Left ventricle myocardium inferior (tissue), 1 donor: ENCODE data around the gene USP36. TPM values are rescaled to one million over a fixed set of nuclear protein-coding genes. Genes with fewer than 3 reads are reported as not detected.
"Not testable (repeated sequence)": the region's sequence is repeated elsewhere in the genome, so short reads cannot be mapped to it uniquely, and the experiment has no call there.

Source experiments
- DNase-seq: peaks from one replicate; pipeline ENCODE4 v3.0.0-alpha.2; 2020
- H3K27ac ChIP-seq: fragments of 200-600 bp; replicated peaks from 2 replicates; pipeline ENCODE4 v1.8.0; 2021
- H3K27me3 ChIP-seq: fragments of 200-600 bp; 2 replicates; pipeline ENCODE4 v1.8.0; 2021; ENCODE audit warnings: low read depth
- H3K36me3 ChIP-seq: fragments of 200-600 bp; 2 replicates; pipeline ENCODE4 v1.8.0; 2021
- H3K4me1 ChIP-seq: fragments of 200-600 bp; 2 replicates; pipeline ENCODE4 v1.8.0; 2021
- H3K4me3 ChIP-seq: fragments of 200-600 bp; 2 replicates; pipeline ENCODE4 v1.8.0; 2021; ENCODE audit warnings: mild to moderate bottlenecking, moderate library complexity
- H3K9me3 ChIP-seq: fragments of 200-600 bp; replicated peaks from 2 replicates; pipeline ENCODE4 v1.8.0; 2021
- CTCF ChIP-seq: fragments of 200-600 bp; IDR thresholded peaks from 2 replicates; pipeline ENCODE4 v1.8.0; 2021; ENCODE audit warnings: antibody characterized with exemption, mild to moderate bottlenecking, borderline replicate concordance
- intact Hi-C: fragments of 100-400 bp; cut with micrococcal nuclease; formaldehyde crosslinking; loops from one replicate; pipeline ENCODE4 v1.11.0; 2022
- long read RNA-seq: library from polyadenylated mRNA; unstranded; transcript quantifications from one replicate; pipeline ENCODE4 v2.0.0, GENCODE V29; 2021
- total RNA-seq: library from RNA; stranded (reverse); fragmentation: NEBNext Ultra II Directional; extraction: Animal tissue kit (Norgen Biotek cat#: 25700); gene quantifications from one replicate; pipeline ENCODE4 v1.2.1, GENCODE V29; 2021
- donor health status: DM: no; HTN: yes; CAD: no; lungs with severe emphysema.

Gene USP36
- total RNA-seq, result 19.4 TPM
- long read RNA-seq, partial matches to known transcripts, result 10 of 15 reads
- long read RNA-seq, other reads (novel, unspliced or antisense), result 5 of 15 reads

- Histone ChIP-seq H3K4me1 (peaks cover 31% of the 10 kb centered on the region), H3K27ac (peak within 1 kb of the TSS; percentile 98), H3K9me3 (no peaks in the 10 kb centered on the region), H3K36me3 (peaks cover 15% of the 10 kb centered on the region), H3K27me3 (no peaks in the 10 kb centered on the region), H3K4me3 (peak within 1 kb of the TSS; percentile 97)
- peak; percentile 100 for DNase-seq
- TF ChIP-seq CTCF, result no peak
- intact Hi-C loops, result no loop called here
Observed at GRCh38 chr17:78840780-78841611, at the start of gene USP36. Gene USP36, minus strand, starts transcription at chr17:78840814. Its CDS starts 4,451 bp downstream, at chr17:78836363.

GRCh38 chr17:78890096-78890495, 49.5 kb upstream of the USP36 start:
- Histone ChIP-seq H3K4me1 (peaks cover 84% of the 10 kb centered on the region), H3K27ac (peak overlapping the region; percentile 28)
- intact Hi-C loops, H3K27me3 ChIP-seq, DNase-seq, H3K4me3 ChIP-seq, H3K36me3 ChIP-seq, H3K9me3 ChIP-seq: not testable (repeated sequence)

GRCh38 chr17:78889531-78889930, 48.9 kb upstream of the USP36 start:
- H3K4me1 ChIP-seq, result peaks cover 85% of the 10 kb centered on the region
- no peaks in the 10 kb centered on the region for H3K27me3 ChIP-seq
- intact Hi-C loops, result no loop called here
- H3K36me3 ChIP-seq, result no peaks in the 10 kb centered on the region
- peak overlapping the region; percentile 28 for H3K27ac ChIP-seq
- no peak for TF ChIP-seq CTCF
- H3K4me3 ChIP-seq, result no peak overlapping the region
- DNase-seq, result no peak
- no peaks in the 10 kb centered on the region for H3K9me3 ChIP-seq

GRCh38 chr17:78888941-78889518, 48.4 kb upstream of the USP36 start:
- H3K27me3 ChIP-seq, result no peaks in the 10 kb centered on the region
- intact Hi-C loops, result no loop called here
- no peaks in the 10 kb centered on the region for H3K9me3 ChIP-seq

GRCh38 chr17:78886954-78887353, 46.3 kb upstream of the USP36 start:
- Histone ChIP-seq H3K4me1 (peaks cover 86% of the 10 kb centered on the region), H3K4me3 (no peak overlapping the region), H3K27ac (peak overlapping the region; percentile 99), H3K9me3 (no peaks in the 10 kb centered on the region), H3K36me3 (no peaks in the 10 kb centered on the region), H3K27me3 (no peaks in the 10 kb centered on the region)
- intact Hi-C loops, result no loop called here
- no peak for TF ChIP-seq CTCF
- no peak for DNase-seq

More at GRCh38 chr17:78888941-78889518, 48.4 kb upstream of the USP36 start:
- Histone ChIP-seq H3K36me3 (no peaks in the 10 kb centered on the region), H3K4me3 (no peak overlapping the region), H3K27ac (peak overlapping the region; percentile 28), H3K4me1 (peaks cover 85% of the 10 kb centered on the region)
- no peak for TF ChIP-seq CTCF
- DNase-seq, result no peak

GRCh38 chr17:78885956-78886355, 45.3 kb upstream of the USP36 start:
- Histone ChIP-seq H3K4me3 (no peak overlapping the region), H3K27me3 (no peaks in the 10 kb centered on the region), H3K27ac (peak overlapping the region; percentile 99), H3K9me3 (no peaks in the 10 kb centered on the region), H3K36me3 (no peaks in the 10 kb centered on the region), H3K4me1 (peaks cover 85% of the 10 kb centered on the region)
- intact Hi-C loops, result no loop called here
- DNase-seq, result no peak
- no peak for TF ChIP-seq CTCF
